Measurements from ENCODE around the gene IGSF9B.

Gene IGSF9B

DNA sequence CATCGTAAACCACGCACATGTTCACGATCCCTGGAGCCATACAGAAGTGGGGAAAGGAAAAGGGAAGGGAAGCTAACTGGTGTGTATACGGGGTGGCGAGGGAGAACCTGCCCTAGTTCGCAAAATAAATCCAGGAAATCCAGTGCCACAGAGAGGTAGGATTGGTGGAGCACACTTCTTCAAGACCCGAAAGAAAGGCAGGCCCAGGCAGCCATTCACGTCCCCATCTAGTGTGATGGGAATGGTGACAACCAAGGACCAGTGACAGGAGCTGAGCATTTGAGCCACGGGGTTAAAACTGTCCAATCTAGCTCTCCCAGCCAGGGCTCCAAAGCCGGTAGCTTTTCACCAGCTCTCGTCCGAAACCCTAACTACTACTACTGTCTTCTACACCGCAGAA lies 53.7 kb downstream of the IGSF9B start:
- TF ChIP-seq EP300 (IDR thresholded peaks at IDR 0.05; ENCODE audit: borderline replicate concordance) (no peak), NFIC (IDR thresholded peaks at IDR 0.05) (no peak), TCF12 (IDR thresholded peaks at IDR 0.05; ENCODE audit: low read depth) (no peak), CEBPB (IDR thresholded peaks at IDR 0.05) (no peak), TEAD4 (IDR thresholded peaks at IDR 0.05) (no peak), TAF1 (IDR thresholded peaks at IDR 0.05; ENCODE audit: low read depth) (no peak), REST (IDR thresholded peaks at IDR 0.05; ENCODE audit: low read depth) (no peak), RAD21 (IDR thresholded peaks at IDR 0.05; ENCODE audit: low read depth) (no peak), ZBTB7A (IDR thresholded peaks at IDR 0.05; ENCODE audit: low read depth) (no peak), USF1 (IDR thresholded peaks at IDR 0.05) (no peak), EGR1 (IDR thresholded peaks at IDR 0.05) (no peak), FOXM1 (IDR thresholded peaks at IDR 0.05; ENCODE audit: borderline replicate concordance, low read depth) (no peak), YY1 (IDR thresholded peaks at IDR 0.05; ENCODE audit: low read depth) (no peak)

DNA sequence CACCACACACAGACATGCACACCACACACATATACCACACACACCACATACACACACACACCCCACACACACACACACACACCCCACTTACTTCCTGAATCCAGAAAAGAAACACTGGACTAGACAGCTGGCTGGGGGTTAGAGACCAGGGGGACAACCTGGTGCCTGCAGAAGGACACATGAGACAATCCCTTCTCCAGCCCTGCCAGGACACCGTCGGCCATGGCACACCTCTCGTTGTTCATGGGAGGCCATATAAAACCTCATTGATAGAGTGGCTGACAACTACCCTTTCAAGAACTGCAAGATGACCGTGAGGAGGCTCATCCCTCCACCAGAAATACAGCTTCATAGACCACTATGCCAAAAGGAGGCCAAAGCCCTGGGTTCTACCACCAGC lies 54.3 kb downstream of the IGSF9B start:
- TF ChIP-seq CEBPB (IDR thresholded peaks at IDR 0.05) (no peak), REST (IDR thresholded peaks at IDR 0.05; ENCODE audit: low read depth) (no peak), NFIC (IDR thresholded peaks at IDR 0.05) (no peak), USF1 (IDR thresholded peaks at IDR 0.05) (no peak), ZBTB7A (IDR thresholded peaks at IDR 0.05; ENCODE audit: low read depth) (no peak), YY1 (IDR thresholded peaks at IDR 0.05; ENCODE audit: low read depth) (no peak), FOXM1 (IDR thresholded peaks at IDR 0.05; ENCODE audit: borderline replicate concordance, low read depth) (no peak), MAX (IDR thresholded peaks at IDR 0.05) (no peak), TAF1 (IDR thresholded peaks at IDR 0.05; ENCODE audit: low read depth) (no peak)

DNA sequence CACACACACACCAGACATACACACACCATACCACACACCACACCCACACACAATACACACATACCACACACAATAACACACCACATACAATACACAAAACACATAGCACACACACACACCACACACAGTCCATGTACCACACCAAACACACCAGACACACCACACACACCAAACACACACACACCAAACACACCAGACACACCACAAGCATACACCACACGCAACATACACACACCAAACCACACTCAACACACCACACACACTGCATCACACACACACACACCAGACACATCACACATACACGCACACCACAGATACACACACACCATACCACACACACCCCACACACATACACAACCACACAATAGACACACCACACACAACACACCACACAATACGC lies 54.8 kb downstream of the IGSF9B start:
- TF ChIP-seq TAF1 (IDR thresholded peaks at IDR 0.05; ENCODE audit: low read depth) (no peak), CEBPB (IDR thresholded peaks at IDR 0.05) (no peak), RAD21 (IDR thresholded peaks at IDR 0.05; ENCODE audit: low read depth) (no peak), MAX (IDR thresholded peaks at IDR 0.05) (no peak), TEAD4 (IDR thresholded peaks at IDR 0.05) (no peak), ZBTB7A (IDR thresholded peaks at IDR 0.05; ENCODE audit: low read depth) (no peak), YY1 (IDR thresholded peaks at IDR 0.05; ENCODE audit: low read depth) (no peak), USF1 (IDR thresholded peaks at IDR 0.05) (no peak), EP300 (IDR thresholded peaks at IDR 0.05; ENCODE audit: borderline replicate concordance) (no peak), FOXM1 (IDR thresholded peaks at IDR 0.05; ENCODE audit: borderline replicate concordance, low read depth) (no peak), TCF12 (IDR thresholded peaks at IDR 0.05; ENCODE audit: low read depth) (no peak), CREB1 (IDR thresholded peaks at IDR 0.05; ENCODE audit: low read depth) (no peak), NFIC (IDR thresholded peaks at IDR 0.05) (no peak), REST (IDR thresholded peaks at IDR 0.05; ENCODE audit: low read depth) (no peak), EGR1 (IDR thresholded peaks at IDR 0.05) (no peak)

- TF ChIP-seq RAD21 (IDR thresholded peaks at IDR 0.05; ENCODE audit: low read depth) (no peak), EGR1 (IDR thresholded peaks at IDR 0.05) (no peak), CEBPB (IDR thresholded peaks at IDR 0.05) (no peak)
These were observed 55.5 kb downstream of the IGSF9B start for GRCh38 chr11:133901316-133901715.

Data from Ishikawa (cell line).